MM.1S (cell line): ENCODE results near the gene PSD2.

ENCODE experiments used
- CTCF ChIP-seq: fragments of 300-600 bp; sonication (generic); IDR thresholded peaks from 2 replicates; pipeline ENCODE4 v1.5.1; 2016; ENCODE audit warnings: antibody characterized with exemption, low read length, mixed read lengths
- EZH2phosphoT487 ChIP-seq: fragments of 300-600 bp; sonication (generic); IDR thresholded peaks from 2 replicates; pipeline ENCODE4 v1.6.1; 2018; ENCODE audit warnings: antibody characterized with exemption, low read length

- no peak for TF ChIP-seq CTCF
- TF ChIP-seq EZH2phosphoT487: no peak
These were observed 37.9 kb downstream of the PSD2 start for GRCh38 chr5:139833525-139833924.
